ENCODE data around the gene GPR107. TPM values are rescaled to one million over a fixed set of nuclear protein-coding genes. Genes with fewer than 3 reads are reported as not detected.

Gene GPR107
- total RNA-seq, 4 donors from 2014 or later: 20.7 to 27.7 (median 25.6) TPM

- TF ChIP-seq CTCF (IDR thresholded peaks at IDR 0.05; ENCODE audit: low read depth): no peak
Measured at GRCh38 chr9:130147198-130147597, 93.5 kb downstream of the GPR107 start.

- TF ChIP-seq CTCF (IDR thresholded peaks at IDR 0.05; ENCODE audit: low read depth): no peak
Measured at GRCh38 chr9:130147910-130148309, 94.2 kb downstream of the GPR107 start.

DNA sequence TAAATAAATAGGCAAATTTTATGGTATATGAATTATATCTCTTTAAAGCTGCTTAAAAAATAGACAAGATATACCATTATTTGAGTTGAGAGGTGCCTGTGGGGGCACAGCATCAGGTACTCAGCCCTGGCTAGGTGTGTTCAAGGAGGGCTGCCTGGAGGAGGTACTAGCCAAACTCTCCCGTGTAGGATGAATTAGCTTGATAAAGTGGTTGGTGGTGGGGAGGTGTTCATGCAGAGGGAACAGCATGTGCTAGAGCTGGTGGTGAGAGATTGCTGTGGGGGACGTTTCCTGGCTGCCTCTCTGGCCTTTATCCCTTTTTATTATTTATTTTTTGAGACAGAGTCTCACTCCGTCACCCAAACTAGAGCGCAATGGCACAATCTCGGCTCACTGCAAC lies 95.3 kb downstream of the GPR107 start:
- TF ChIP-seq CTCF (IDR thresholded peaks at IDR 0.05; ENCODE audit: low read depth): no peak

DNA sequence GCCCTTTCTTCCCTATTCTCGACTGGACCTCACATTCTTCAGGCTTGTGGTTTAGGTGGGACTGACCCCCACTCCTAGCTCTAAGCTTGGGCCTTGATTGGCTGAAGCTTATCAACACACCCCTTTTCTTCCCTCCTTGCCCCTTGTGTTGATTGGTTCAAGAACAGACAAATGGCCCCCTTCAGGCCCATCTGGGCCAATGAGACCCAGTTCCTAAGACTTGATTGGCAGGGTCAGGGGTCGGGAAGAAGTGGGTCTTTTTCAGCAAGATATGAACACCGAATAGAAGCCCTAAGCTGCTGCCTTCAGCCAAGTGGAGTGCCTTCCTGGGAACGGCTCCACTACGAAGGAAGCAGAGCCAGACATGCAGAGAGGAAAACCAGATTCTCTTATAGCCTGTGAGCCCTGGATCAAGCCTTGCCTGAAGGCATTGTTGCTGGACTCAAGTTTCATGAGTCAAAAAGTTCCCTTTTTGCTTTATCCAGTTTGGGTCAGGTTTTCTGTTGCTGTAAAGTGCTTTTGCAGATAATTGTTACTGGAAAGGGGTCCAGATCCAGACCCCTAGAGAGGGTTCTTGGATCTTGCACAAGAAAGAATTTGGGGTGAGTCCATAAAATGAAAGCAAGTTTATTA lies 96.1 kb downstream of the GPR107 start:
- TF ChIP-seq CTCF (IDR thresholded peaks at IDR 0.05; ENCODE audit: low read depth): no peak

GRCh38 chr9:130150779-130151382 lies 97.2 kb downstream of the GPR107 start:
- TF ChIP-seq CTCF (IDR thresholded peaks at IDR 0.05; ENCODE audit: low read depth): no peak

DNA sequence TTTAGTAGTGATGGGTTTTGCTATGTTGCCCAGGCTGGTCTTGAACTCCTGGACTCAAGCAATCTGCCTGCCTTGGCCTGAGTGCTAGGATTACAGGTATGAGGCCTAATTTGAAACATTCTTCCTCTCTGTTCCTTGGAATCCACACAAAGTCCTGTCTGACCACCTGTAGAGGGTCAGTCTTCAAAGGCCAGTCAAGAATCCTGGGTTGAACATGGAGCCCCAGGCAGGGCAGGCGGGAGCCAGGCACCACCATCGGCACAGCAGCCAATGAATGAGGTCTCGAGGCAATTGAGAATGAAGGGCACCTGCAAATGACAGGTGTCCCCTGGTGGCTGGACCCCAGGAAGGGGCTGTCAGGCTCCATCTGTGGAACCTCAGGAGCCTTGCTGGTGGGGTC lies 101.1 kb downstream of the GPR107 start:
- TF ChIP-seq CTCF (IDR thresholded peaks at IDR 0.05; ENCODE audit: low read depth): no peak

DNA sequence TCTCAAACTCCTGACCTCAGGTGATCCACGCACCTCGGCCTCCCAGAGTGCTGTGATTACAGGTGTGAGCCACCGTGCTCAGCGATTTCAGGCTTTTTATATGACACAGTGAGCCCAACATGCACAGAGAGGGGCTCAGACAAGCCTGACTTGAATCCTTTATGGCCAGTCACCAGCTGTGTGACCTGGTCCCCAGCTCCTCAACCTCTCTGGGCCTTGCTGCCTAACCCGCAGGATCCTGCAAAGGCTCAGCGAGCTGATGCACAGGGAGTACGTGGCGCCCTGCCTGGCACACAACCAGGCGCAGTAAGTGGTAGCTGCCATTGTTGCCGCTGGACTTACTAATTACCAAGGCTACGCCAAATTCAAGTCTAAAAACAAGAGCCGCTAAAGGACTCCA lies 101.9 kb downstream of the GPR107 start:
- no peak for TF ChIP-seq CTCF (IDR thresholded peaks at IDR 0.05; ENCODE audit: low read depth)

Measured in subcutaneous adipose tissue (tissue), 4 donors.